ENCODE measurements around the gene FHIT.
"Not testable (repeated sequence)": the region's sequence is repeated elsewhere in the genome, so short reads cannot be mapped to it uniquely, and the experiment has no call there.

FHIT gene

DNA sequence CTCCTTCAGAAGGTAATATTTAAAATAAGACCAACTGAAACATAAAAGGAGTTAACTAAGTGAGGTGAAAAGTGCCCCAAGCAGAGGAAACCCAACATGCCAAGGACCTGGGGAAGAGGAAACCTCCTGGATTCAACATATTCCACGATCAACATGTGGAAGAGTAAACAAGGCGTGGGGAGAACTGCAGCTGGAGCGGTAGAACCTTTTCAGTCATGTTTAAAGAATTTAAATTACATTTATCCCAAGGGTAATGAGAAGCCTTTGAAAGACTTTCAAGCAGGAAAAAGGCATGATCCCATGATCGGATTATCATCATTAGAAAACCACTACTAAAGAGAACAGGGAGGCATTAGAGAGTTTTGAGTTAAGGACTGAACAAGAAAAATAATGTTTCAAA lies 330.7 kb downstream of the FHIT start:
- no peak for DNase-seq (ENCODE audit: low read depth)

DNA sequence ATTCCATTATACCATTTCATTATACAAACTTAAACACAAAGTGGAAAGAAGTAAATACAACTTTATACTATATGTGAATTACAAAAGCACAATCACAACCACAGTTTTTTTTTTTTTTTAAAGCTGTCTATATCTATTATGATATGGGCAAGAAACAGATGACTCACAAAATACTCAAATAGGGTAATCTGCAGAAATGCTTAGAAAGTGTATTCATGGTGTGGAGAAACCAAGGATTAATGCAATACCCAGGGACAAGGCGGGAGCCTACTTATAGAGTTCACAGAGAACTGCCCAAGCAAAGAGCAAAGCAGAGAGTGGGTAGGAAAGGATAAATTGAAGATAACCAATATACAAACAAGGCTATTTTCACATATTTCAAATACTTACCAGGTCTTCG lies 332.0 kb downstream of the FHIT start:
- DNase-seq (ENCODE audit: low read depth): no peak

DNA sequence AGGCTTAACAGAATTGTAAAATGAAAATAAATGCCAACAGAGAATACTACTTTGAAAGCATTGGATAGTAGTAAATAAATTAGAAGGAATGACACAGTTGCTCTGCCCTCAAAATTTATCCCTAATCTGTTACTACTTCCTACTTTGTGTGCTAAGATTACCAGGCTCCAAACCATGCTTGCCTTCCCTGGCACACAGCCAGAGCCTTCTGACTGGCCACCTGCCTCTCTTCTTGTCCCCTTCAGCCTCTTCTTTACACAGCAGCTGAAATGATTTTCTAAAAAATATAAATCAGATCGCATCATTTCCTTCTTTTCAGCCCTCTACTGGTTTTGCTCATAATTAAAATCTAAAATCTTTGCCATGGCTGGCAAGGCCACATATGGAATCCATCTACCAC lies 334.1 kb downstream of the FHIT start:
- DNase-seq (ENCODE audit: low read depth): no peak

DNA sequence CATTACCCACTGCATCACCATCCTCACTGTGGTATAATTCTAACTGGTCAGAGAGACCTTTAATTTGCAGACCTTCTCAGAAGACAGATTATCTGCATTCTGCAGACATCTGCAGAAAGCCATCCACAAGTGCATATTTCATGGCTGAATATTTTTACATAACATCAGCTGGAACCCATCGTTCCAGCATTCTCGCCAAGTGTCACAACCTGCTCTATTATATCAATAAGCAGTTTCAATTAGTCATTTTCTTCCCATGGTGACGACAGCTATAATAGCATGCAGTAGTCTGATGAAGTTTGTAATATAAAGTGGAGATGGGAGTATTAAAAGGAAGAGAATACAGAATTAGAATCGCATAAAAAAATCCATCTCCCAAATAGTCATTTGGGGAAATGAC lies 334.7 kb downstream of the FHIT start:
- no peak for DNase-seq (ENCODE audit: low read depth)

DNA sequence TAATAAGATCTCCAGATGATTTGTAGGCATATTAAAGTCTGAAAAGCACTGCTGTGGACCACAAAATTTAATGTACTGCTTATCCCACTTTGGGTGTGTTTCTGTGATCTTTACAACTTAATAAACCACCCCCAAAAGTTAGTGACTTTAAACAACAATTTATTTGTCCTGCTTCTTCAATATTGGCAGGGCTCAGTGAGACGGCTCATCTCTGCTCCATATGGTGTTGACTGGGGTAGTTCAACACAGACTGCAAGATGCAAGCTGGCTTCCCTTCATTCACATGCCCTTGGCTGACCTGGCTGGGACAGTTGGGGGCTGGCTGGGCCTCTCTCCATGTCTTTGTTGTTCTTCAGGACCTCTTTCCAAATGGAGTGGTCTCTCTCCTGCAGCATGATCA lies 337.8 kb downstream of the FHIT start:
- no peak for DNase-seq (ENCODE audit: low read depth)

DNA sequence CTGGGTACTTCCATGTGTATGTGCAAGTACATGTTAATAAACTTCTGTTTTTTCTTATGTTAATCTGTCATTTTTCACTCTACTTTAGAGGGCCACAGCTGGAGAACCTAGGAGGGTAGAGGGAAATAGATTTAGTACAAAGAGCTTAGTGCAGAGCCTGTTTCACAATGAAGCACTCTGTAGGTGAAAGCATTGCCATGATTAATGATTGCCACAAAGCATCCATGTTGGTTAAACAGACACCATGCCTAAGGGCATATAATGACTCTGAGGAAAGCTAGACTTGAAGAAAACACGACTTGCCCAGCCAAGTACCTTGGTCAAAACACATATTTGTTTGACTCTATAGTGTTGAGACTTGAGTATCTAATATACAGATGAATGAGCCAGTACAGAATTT lies 338.4 kb downstream of the FHIT start:
- no peak for DNase-seq (ENCODE audit: low read depth)

DNA sequence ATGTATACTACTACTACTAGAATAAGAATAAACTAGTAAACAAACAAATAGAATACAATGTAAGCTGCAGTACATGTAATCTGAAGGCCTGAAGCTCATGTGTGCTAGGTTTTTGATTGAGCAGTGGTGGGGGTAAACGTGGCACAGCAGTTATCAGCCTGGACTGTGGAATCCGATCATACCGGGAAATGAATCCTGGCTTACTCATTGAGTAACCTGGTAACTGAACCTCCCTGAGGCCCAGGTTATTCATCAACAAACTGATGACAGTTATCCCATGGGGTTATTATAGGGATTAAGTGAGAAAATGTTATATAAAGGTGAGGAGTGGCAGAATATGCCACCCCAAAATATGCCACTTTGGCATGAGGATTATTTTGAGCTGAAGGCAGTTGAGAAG lies 339.1 kb downstream of the FHIT start:
- DNase-seq (ENCODE audit: low read depth): no peak

DNA sequence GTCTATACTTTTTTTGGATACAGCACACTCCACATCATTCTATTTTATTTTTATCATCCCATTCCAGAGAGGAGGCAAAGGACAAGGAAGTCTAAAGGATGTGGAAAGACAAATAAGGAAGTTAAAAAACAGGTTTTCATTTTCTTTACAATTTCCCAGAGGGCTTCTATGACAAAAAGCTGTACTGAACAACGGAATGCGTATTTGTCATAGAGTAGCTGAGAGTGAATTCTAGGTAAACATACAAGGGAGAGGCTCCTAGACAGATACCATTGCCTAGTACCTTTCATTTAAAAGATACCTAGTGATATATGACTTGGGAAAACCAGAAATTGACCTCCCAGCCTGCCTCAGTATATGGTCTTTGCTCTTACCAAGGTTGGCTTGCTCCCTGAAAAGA lies 341.7 kb downstream of the FHIT start:
- no peak for DNase-seq (ENCODE audit: low read depth)

DNA sequence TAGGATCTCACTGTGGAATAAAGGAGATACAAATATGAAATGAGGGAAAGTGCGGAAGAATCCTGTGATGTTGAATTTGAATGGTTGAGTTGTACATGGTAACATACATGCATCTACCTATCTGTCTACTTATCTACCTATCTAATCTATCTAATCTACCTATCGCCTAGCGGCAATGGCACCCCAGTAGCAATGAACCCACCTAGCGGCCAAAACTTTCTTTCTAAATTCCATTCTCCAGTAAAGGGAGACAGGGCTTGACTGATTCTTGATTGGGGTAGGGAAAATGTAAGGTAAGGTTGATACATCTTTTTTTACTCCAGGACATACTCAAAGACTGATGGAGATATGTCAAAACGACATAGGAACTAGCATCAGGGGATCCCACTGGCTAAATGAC lies 345.0 kb downstream of the FHIT start:
- no peak for DNase-seq (ENCODE audit: low read depth)

DNA sequence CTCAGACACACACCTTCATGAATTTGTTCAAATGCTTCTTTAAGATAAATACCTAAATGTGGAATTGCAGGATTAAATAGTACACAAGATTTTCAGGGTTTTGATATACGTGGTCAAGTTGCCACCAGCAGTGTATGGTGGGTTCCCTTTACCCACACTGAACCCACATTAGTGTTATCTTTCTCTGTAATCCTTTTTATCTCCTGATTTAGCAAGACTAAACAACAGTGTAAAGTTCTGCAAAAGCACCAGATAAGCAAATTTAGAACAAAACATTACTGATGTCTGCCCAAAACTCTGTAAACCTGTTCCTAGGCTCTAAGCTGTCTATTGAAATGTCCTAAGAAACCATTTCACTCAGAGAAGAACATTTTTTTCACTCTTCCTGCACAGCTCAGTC lies 352.9 kb downstream of the FHIT start:
- DNase-seq (ENCODE audit: low read depth): no peak

DNA sequence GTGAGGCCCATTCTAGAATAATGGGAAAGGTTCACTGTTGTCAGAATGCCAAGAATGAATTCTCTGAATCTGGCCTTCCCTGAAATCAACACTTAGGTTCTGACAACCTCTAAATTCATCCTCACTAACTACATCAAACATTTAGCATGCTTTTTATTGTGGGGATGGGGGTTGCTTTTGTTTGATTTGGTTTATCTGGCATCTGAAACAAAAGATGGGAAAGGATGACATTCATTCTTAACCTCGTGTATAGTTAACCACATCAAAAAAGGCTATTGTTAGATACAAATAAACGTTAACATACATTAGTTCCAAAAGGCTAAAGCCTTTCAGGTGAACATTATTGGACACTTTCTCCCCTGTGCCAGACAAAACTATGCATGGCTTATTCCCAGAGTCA lies 357.3 kb downstream of the FHIT start:
- no peak for DNase-seq (ENCODE audit: low read depth)

DNA sequence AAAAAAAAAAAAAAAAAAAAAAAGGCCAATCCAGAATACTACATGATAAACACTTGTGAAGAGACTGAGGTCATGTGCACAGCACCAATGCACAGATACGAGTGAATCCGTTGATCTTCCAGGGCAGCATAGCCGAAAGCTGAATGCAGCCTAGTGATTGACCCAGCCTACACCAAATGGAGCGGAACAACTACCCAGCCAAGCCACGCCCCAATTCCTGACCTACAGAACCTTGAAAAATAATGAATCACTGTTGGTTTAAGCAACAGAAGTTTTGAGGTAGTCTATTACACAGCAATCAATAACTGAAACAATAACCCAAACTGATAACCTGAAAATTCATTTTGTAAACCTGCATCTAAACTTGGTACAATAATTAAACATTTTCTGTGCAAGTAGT lies 361.0 kb downstream of the FHIT start:
- DNase-seq (ENCODE audit: low read depth): no peak

DNA sequence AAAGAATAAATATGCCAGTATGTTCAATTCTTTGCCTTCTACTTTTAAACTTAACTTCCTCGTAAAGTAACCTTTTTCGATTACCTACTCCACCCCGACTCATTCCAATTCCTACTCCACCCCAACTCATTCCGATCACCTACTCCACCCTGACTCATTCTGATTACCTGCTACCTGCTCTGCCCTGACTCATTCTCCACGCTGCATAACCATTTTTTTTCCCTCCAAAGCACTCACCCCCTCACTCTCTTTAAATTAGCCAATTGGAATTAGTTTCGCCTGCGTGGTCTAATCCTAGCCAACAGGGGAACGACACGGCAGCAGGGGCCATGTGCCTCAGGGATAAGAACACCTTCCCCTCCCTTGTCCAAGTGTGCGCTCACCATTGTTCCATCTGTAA lies 362.3 kb downstream of the FHIT start:
- not testable (repeated sequence) for DNase-seq (ENCODE audit: low read depth)

DNA sequence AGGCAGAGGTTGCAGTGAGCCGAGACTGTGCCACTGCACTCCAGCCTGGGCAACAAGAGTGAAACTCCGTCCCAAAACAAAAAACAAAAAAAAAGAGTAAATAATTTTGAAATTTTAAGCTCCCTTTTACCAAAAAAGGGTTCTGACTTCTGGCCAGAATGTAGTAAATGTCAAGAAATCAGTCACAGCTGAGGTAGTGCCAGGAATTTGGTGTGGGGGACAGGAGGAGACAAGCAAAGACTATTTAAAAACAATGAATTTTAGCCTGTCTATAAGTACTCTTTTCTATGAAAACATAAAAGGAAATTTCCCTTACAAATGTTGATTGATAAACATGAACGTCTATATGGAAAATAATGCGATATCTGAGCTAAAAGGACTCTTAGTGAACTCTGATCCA lies 363.7 kb downstream of the FHIT start:
- DNase-seq (ENCODE audit: low read depth): no peak

DNA sequence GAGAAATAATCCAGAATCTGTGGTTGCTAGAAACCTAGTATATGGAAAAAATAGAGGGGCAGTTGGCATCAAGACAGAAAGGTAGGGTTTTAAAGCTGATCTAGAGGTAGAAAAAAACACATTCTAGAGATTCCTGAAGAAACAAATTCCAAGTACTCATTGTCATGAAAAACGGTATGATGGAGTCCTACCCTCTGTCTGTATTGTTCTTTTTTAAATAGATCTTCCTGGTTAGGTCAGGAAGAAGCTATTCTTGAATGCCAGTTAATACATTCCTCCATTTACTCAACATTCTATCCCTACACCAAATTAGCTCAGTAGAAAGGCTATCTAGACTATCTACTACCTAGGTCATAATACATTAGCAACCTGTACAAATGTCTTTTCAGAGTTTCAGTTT lies 364.7 kb downstream of the FHIT start:
- no peak for DNase-seq (ENCODE audit: low read depth)

DNA sequence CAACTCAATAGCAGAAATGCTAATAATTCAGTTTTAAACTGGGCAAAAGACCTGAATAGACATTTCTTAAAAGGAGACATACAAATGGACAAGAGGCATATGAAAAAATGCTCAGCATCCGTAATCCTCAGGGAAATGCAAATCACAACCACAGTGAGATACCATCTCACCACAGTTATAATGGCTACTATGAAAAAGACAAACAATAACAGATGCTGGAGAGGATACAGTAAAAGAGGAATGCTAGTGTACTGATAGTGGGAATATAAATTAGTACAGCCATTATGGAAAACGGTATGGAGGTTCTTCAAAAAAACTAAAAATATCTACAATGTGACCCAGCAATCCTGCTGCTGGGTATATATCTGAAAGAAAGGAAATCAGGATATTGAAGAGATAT lies 367.2 kb downstream of the FHIT start:
- DNase-seq (ENCODE audit: low read depth): no peak

DNA sequence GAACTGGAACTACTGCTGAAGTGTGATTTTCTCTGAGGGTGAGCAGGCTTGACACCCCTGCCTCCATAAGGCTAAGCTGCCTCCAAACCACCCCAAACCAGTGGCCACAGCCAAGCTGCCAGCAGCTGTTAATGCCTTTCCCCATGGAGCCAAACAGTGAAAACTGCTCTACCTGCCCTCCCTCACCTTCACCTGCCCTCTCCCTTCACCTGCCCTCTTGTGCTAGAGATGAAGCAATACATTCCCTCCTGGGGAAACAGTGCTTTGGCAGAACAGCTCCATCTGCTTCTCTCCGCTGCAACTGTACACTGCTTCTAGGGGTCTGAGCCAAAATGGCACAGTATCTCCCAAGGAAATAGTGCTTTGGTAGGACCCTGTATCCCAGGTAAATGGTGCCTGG lies 374.1 kb downstream of the FHIT start:
- DNase-seq (ENCODE audit: low read depth): no peak

DNA sequence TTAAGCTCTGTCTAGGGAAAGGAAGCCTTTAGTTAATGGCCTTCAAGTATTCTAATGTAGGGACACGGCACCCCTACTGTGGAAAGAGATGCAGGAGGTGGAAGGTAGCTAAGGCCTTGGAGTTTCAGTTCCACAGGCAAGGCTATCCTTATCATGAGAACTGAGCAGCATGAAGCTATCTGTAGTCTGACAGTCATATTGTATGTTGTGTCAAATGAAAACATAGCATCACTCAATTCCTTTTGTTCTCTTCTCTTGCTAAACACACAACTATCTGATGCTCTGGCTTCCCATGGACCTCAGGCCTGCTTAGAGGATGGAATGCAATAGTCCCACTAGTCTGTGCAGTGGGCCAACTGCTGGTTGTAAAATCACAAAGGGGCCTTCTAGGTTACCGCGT lies 380.9 kb downstream of the FHIT start:
- no peak for DNase-seq (ENCODE audit: low read depth)

DNA sequence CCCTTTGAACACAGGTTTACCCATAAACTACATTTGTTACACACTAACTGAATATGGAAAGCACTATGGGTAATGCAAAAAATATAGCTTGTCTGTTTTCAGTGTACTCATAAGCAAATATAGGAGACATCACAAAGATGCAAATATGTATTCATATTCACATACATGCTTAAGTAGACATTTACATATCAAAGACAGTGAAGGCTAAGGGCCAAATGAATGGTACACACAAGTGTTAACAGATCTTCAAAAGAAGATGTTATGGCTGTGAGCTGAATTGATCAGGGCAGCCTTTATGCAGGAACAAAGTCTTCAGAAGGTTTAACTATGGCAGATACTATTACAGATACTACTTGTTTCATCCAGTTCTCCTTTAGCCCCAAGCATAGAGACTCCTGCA lies 384.1 kb downstream of the FHIT start:
- DNase-seq (ENCODE audit: low read depth): no peak

DNA sequence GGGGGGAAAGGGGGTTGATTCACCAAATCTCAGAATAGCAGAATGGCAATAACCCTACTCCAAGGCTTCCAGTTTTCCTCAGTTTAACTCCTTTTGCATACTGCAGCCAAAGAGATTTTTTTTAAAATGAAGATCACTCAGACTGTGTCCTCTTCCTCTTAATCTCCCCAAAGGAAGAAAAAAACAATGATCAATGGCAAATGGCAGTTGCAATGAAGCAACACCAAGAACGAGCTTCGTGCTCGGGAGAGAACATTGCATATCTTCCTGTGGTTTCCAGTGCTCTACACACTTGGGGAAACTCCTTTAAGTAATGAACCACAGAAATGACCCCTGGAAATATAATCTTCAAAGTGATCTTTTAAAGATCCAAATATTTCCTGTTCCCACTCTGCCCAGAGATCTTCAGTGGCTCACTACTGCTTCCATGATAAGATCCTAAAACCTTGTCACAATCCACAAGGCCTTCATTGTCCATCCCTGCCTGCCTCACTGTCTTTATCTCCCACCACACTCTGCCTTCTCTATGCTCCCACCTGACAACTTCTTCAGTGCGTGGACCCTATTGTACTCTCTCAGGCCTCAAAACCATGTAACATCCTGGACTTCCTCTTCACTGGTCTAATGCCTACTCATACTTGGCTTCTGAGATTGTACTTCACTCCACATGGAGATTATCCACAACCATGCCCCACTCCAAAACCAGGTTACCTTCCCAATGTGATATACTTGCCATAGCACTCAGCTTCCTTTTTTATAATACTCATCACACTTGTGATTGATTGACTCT lies 394.8 kb downstream of the FHIT start:
- no peak for DNase-seq (ENCODE audit: low read depth)

DNA sequence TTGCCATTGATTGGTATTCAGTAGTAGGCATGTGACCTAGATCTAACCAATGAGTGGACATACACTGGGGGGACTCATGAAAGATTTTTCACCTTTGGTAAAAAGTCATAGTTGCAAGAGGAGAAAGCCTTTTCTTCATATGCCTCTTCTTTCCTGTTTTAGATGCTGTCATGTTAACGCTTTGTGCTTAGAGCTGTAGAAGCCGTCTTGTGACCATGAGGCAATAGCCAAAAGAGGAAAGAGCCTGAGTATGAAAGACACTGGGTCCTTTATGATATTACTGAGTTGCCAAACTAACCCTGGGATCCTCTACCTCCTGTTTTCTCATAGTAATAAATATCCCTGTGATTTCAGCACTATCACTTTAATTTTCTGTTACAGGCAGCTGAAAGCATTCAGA lies 396.0 kb downstream of the FHIT start:
- no peak for DNase-seq (ENCODE audit: low read depth)

DNA sequence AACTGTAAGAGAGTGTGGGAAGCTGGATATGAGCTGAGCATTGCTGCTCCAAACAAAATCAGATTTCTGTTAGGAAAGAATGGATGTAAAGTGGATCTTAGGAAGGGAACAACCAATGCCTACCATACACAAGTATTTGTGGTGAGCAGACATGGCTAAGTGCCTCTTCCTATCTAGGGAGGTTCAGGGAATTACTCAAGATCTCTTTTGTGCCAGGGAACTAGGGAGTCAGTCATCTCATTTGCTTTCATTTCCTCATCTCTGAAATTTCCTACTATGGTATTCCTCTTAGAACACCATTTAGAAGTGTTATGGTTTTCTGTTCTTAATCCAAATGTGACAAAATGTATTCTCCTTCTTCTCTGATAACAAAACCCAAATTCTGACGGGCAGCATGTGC lies 396.5 kb downstream of the FHIT start:
- DNase-seq (ENCODE audit: low read depth): no peak

DNA sequence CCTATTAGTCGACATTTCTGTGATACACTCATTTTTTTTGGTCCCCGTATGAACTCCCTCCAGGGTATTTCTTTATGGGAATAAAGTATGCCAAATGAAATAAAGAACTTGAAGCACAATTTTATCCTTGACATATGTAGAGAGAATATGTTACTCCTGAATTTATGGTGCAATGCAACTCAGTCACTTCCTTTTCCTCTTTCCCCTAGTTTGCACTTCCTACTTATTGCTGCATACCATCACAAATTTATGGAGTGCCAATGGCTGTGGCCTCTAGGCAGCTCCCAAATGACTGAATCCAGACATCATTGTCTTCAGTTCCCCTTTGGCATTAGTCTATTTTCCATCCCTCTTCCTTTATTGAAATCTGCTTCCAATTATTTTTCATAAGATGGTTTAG lies 403.5 kb downstream of the FHIT start:
- no peak for DNase-seq (ENCODE audit: low read depth)

DNA sequence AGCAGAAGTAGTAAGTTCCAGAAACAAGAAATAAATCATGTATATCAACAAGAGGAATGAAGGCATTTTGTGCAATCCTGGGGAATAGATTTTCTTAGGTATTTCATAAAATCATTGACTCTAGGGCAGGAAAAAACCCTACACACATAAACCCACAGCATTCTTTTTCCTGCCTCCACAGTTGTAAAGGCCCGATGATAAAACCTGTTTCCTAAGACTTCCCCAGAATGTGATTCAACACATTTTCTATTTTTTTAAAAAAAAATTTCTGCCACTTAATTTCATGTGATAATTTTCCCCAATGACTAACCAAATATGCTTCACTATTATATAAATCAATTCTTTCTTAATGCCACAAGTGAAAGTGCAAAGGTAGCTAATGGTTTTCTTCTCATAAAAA lies 407.0 kb downstream of the FHIT start:
- DNase-seq (ENCODE audit: low read depth): no peak

DNA sequence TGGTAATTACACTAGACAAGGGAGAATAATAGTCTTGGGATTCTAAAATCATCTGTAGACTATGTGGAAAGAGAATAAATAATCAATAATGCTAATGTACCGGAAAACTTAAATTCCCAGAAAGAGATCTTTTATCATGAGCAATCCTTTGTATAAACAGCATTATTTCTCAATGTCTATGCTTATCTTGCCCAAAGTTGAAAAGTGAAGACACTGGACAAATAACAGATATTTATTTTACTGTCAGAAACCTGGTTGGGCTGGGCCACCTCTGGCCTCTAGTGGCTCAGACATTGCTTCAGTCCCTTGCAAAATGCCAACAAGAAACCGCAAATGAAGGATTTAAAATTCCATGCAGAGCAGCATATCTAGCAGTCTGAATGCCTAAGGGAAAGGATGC lies 409.9 kb downstream of the FHIT start:
- peak; percentile 4 for DNase-seq (ENCODE audit: low read depth)

Data from EH (cell line).